Activated CD4-positive, alpha-beta T cell treated with anti-CD3 and anti-CD28 coated beads for 1 hour (primary cell): ENCODE measurements around the gene PCDHGB6.
"Not testable (repeated sequence)": the region's sequence is repeated elsewhere in the genome, so short reads cannot be mapped to it uniquely, and the experiment has no call there.

Source experiments
- DNase-seq: peaks from one replicate; pipeline ENCODE4 v3.0.0-alpha.2; 2020

Gene PCDHGB6

DNA sequence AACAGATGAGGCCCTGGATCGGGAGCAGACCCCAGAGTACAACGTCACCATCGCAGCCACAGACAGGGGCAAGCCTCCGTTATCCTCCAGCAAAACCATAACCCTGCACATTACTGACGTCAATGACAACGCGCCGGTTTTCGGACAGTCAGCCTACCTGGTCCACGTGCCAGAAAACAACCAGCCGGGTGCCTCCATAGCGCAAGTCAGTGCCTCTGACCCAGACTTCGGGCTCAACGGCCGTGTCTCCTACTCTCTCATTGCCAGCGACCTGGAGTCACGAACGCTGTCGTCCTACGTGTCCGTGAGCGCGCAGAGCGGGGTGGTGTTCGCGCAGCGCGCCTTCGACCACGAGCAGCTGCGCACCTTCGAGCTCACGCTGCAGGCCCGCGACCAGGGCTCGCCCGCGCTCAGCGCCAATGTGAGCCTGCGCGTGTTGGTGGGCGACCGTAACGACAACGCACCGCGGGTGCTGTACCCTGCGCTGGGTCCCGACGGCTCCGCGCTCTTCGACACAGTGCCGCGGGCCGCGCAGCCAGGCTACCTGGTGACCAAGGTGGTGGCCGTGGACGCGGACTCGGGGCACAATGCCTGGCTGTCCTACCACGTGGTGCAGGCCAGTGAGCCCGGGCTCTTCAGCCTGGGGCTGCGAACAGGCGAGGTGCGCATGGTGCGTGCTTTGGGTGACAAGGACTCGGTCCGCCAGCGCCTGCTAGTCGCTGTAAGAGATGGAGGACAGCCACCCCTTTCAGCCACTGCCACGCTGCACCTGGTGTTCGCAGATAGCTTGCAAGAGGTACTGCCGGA lies 11.5 kb downstream of the PCDHGB6 start:
- no peak for DNase-seq

GRCh38 chr5:141420855-141421488 lies 13.2 kb downstream of the PCDHGB6 start, which contains the start of gene PCDHGA11:
Gene PCDHGA11, plus strand, starts transcription at chr5:141421051. Its CDS starts 177 bp downstream, at chr5:141421228.
- DNase-seq: no peak

DNA sequence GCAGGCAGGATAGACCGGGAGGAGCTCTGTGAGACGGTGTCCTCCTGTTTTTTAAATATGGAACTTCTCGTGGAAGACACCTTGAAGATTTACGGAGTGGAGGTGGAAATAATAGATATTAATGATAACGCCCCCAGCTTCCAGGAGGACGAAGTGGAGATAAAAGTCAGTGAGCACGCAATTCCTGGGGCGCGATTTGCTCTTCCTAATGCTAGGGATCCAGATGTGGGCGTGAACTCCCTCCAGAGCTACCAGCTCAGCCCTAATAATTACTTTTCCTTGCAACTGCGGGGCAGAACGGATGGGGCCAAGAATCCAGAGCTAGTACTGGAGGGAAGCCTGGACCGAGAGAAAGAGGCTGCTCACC lies 13.7 kb downstream of the PCDHGB6 start:
- no peak for DNase-seq

- no peak for DNase-seq
Measured at GRCh38 chr5:141422742-141423291, 15.0 kb downstream of the PCDHGB6 start.

DNA sequence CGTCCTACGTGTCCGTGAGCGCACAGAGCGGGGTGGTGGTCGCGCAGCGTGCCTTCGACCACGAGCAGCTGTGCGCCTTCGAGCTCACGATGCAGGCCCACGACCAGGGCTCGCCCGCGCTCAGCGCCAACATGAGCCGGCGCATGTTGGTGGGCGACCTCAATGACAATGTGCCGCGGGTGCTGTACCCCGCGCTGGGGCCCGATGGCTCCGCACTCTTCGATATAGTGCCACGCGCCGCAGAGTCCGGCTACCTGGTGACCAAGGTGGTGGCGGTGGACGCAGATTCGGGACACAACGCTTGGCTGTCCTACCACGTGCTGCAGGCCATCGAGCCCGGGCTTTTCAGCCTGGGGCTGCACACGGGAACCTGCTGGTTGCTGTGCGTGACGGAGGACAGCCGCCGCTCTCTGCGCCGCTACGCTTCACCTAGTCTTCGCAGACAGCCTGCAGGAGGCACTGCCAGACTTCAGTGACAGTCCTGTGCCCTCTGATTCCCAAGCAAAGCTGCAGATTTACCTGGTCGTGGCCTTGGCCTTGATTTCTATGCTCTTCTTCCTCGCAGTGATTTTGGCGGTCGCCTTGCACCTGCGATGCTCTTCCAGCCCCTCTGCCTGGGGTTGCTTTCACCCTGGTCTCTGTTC lies 20.1 kb downstream of the PCDHGB6 start:
- DNase-seq: no peak

DNA sequence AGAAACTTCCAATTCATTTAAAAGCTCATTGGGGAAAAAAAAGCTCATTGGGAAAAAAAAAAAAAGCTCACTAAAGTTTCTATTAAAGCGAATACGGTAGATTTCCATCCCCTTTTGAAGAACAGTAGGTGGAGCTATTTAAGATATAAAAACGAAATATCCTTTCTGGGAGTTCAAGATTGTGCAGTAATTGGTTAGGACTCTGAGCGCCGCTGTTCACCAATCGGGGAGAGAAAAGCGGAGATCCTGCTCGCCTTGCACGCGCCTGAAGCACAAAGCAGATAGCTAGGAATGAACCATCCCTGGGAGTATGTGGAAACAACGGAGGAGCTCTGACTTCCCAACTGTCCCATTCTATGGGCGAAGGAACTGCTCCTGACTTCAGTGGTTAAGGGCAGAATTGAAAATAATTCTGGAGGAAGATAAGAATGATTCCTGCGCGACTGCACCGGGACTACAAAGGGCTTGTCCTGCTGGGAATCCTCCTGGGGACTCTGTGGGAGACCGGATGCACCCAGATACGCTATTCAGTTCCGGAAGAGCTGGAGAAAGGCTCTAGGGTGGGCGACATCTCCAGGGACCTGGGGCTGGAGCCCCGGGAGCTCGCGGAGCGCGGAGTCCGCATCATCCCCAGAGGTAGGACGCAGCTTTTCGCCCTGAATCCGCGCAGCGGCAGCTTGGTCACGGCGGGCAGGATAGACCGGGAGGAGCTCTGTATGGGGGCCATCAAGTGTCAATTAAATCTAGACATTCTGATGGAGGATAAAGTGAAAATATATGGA lies 22.7 kb downstream of the PCDHGB6 start, which contains the start of gene PCDHGA12:
TSS of gene PCDHGA12 (plus strand) at position 176 of the 782 bp plus-strand sequence. CDS start at position 429, 253 bp downstream.
- no peak for DNase-seq

DNA sequence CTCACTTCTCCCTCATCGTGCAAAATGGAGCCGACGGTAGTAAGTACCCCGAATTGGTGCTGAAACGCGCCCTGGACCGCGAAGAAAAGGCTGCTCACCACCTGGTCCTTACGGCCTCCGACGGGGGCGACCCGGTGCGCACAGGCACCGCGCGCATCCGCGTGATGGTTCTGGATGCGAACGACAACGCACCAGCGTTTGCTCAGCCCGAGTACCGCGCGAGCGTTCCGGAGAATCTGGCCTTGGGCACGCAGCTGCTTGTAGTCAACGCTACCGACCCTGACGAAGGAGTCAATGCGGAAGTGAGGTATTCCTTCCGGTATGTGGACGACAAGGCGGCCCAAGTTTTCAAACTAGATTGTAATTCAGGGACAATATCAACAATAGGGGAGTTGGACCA lies 23.5 kb downstream of the PCDHGB6 start:
- DNase-seq: no peak

DNA sequence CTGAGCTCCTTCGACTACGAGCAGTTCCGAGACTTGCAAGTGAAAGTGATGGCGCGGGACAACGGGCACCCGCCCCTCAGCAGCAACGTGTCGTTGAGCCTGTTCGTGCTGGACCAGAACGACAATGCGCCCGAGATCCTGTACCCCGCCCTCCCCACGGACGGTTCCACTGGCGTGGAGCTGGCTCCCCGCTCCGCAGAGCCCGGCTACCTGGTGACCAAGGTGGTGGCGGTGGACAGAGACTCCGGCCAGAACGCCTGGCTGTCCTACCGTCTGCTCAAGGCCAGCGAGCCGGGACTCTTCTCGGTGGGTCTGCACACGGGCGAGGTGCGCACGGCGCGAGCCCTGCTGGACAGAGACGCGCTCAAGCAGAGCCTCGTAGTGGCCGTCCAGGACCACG lies 24.5 kb downstream of the PCDHGB6 start:
- not testable (repeated sequence) for DNase-seq

- not testable (repeated sequence) for DNase-seq
Measured at GRCh38 chr5:141432726-141433125, 24.9 kb downstream of the PCDHGB6 start.

- no peak for DNase-seq
Measured at GRCh38 chr5:141434006-141434405, 26.2 kb downstream of the PCDHGB6 start.

- no peak for DNase-seq
Measured at GRCh38 chr5:141437221-141437620, 29.4 kb downstream of the PCDHGB6 start.

GRCh38 chr5:141439411-141440141 lies 31.8 kb downstream of the PCDHGB6 start:
- no peak for DNase-seq

GRCh38 chr5:141440341-141440740 lies 32.5 kb downstream of the PCDHGB6 start:
- DNase-seq: no peak

DNA sequence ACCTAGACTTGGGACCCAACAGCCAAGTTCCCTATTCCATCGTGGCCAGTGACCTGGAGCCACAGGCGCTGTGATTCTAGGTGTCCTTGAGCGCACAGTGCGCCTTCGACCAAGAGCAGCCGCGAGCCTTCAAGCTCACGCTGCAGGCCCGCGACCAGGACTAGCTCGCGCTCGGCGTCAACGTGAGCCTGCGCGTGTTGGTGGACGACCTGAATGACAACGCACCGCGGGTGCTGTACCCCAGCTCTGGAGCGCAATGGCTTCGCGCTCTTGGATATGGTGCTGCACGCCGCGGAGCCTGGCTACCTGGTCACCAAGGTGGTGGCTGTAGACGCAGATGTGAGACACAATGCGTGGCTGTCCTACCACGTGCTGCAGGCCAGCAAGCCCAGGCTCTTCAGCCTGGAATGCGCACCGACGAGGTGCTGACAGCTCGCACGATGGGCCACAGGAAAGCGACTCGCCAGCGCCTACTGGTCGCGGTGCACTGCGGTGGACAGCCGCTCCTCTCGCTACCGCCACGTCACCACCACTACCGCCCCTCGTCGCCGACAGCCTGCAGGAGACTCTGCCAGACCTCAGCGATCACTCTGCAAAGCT lies 33.9 kb downstream of the PCDHGB6 start:
- no peak for DNase-seq
